Stimulated activated naive CD4-positive, alpha-beta T cell treated with Interleukin-2 at 50 U/mL for 16 hours (primary cell): ENCODE measurements around the gene FAM53A.
"Not testable (repeated sequence)": the region's sequence is repeated elsewhere in the genome, so short reads cannot be mapped to it uniquely, and the experiment has no call there.

Experiments
- DNase-seq: peaks from one replicate; lab custom pipeline; 2025; lab: John Stamatoyannopoulos, UW

FAM53A gene

GRCh38 chr4:1607436-1608195 is 76.5 kb downstream of the FAM53A start:
- DNase-seq: not testable (repeated sequence)

GRCh38 chr4:1604706-1605205 is 79.4 kb downstream of the FAM53A start:
- no peak for DNase-seq

DNA sequence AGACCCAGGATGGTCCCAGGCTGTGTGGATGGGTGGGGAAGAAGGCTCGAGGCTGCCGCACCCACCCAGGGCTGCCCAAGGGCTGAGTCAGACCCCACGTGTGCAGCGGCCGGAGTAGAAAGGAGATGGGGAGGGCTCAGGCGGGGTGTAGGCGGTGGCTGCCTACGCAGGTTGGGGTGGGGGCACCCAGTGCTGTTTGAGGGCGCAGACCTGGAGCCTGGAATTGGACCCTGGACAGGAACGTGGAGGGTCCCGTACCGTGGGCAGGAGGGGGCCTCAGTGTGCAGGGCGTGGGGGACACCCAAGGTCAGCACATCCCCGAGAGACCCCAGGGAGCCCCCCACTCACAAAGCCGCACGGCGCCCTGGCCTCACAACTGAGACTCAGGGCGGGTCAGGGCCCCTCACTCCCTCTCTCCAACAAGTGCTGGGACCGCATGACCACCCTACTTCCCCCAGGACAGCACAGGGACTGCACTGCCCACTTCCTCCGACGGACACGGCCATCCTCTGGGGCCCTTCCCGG is 79.9 kb downstream of the FAM53A start:
- no peak for DNase-seq

DNA sequence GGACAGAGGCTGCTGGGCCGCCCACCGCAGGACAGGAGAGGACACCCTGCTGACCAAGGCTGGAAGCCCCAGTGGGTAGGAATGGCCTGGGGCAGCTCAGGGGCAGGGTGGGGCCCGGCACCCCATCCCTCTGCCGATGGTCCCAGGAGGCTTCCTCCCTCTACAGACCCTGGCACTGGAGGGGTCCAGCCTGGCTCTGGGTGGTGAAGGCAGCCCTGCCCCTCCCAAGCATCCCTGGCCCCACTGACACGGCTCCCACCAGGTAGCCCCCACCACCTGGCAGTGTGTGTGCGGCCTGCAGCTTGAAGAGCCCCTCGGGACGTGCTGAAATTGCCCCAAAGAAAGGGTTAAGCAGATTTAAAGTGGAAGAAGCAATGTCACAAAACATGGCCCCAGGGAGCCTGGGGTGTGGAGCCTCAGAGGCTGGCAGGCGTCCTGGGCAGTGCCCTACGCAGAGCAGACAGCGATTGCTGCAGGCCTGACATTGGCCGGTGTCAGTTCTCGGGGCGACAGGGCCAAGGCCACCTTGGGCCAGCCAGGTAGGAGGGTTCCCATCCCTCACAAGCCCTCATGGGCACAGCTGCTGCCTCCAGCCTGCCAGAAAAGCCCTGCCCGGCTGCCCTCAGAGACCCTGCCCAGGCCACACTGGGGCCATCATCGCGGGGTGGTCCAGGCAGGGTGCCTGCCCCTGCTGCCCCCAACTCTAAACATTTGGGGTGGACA is 80.5 kb downstream of the FAM53A start:
- DNase-seq: no peak

GRCh38 chr4:1602655-1603412 is 81.3 kb downstream of the FAM53A start:
- DNase-seq: no peak

DNA sequence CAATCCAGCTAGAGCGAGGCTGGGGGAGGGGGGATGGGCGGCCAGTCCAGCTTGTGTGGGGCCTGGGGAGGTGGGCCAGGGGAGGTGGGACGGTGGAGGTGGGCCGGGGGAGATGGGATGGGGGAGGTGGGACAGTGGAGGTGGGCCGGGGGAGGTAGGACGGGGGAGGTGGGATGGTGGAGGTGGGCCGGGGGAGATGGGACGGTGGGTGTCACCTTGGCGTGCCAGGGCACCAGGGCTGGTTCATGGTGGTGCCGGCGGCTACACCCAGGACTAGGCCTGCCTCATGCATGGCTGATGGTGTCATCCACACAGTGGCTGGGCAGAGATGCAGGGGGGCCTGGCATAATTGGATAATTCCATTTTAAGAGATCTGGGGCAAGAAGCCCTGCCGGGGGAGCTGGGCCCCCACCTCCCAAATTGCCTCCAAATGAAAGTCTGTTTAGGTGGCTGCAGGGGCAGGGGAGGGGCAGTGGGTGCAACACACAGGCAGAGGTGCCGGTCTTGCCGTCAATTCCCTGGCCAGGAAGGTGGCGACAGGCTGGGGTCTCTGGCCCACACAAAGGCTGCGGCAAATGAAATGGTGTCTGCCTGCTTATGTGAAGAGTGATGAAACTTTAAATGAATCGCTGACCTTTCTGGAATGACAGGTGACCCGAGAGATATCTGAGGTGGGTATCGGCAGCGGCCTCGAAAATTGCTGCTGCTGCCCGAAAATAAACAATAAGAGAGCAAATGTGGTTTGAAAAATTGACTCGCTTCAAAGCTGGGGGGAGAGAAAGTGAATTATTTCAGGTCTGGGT is 82.1 kb downstream of the FAM53A start:
- no peak for DNase-seq

DNA sequence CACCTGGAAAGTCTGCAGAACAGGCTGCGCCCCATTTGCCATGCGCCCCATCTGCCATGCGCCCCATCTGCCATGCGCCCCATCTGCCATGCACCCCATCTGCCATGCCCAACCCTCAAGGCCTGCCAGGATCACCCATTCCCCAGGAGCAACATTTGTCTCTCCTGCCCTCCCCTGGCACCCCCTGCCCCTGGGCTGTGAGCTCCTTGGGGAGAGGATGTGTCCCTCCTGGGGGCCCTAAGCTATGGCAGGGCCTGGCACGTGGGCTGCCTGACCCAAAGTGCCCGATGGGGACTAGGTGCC is 82.6 kb downstream of the FAM53A start:
- no peak for DNase-seq

DNA sequence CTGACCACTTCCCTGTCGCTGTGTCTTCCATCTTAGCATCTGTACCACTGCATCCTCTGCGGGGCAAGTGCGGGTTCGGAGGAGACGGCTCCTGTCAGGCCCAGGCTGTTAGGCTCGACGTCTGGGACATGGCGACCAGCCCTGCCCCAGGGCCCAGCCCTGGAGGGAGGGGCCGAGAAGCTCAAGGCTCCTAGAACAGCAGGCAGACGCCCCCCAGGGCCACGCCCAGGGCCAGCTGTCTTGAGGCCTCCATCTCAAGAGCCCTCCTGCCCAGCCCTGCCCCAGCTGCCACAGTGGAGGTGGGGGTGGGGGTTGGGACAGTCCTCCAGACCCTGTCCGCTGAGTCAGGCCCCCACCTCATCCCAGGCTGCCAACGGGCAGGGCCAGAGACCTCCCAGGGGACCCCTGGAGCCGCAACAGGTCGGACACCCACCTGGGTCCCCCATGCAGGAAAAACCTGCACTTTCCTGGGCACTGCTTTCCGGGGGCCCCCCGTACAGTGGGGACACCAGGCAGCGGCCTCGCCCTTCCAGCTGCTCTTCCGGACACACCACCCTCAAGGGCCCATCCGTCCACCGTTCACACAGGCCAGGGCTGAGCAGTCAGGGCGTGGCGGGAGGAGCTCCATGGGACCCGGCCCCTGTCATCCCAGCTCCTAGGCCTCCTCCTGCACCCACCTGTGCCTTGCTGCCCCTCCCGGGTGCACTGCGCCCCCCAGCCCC is 83.1 kb downstream of the FAM53A start:
- no peak for DNase-seq

DNA sequence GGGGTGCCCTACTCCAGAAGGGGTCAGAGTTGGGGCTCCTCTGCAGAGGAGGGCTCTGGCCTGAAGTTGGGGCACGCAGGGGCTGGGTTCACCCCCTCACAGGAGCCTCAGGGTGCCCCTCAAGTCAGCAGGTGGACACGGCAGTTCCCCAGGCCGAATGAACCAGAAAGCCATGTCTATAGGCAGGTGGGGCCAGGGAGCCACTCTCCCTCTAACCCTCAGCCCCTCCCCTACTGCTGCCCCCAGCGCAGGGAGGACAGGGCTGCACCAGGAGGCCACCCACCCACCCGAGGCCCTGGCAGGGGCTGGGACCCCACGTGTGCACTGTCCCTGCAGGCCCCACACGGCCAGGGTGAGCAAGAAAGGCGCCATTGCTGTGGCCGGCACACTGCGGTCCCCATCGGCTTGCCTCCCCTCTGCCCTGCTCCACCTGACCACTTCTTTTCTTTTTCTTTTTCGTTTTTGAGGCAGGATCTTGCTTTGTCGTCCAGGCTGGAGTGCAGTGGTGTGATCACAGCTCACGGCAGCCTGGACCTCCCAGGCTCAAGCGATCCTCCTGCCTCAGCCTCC is 83.8 kb downstream of the FAM53A start:
- DNase-seq: no peak

DNA sequence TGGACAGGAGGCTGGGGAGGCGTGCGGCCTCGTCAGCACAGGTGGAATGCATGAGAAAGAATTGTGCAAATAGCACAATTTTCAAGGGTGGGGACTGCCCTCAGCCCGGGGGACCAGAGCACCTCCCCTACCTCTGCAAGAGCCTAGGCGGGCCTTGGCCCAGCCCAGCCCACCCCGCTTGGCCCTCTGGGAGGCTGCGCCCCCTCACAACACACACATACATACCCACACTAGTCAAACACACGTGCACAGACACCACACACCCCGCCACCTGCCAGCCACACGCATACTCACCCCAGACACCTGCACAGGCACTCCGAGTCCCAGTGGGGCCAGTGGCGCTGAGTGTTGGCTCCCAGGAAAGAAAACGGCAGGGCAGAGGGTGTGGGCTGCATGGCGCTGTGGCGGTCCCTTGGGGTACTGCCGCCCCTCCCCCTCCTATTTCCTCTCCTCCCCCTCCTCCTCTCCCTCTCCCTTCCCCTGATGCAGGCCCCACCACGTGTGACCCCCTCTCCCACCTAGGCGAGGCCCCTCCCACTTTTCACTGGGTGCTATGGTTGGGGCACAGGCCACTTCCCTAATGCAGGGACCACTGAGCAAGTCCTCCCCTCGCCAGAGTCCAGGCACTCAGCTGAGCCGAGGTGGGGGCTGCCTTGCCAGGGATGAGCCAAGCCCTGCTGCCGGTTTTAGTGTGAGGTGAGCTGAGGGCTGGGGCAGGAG is 84.5 kb downstream of the FAM53A start:
- DNase-seq: no peak

DNA sequence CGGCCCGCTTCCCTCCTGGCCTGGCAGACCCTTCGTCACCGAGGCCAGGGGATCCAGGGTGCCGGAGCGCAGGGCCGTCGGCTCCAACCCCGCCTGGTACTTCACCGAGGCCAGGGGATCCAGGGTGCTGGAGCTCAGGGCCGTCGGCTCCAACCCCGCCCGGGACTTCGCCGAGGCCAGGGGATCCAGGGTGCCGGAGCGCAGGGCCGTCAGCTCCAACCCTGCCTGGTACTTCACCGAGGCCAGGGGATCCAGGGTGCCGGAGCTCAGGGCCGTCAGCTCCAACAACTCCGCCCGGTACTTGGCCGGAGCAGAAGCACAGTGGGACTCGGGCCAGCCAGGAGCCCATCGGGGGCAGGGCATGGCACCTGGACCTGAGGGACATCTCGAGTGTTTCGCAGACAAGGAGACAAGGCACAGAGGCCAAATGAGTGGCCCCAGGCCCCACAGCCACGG is 85.1 kb downstream of the FAM53A start:
- no peak for DNase-seq

DNA sequence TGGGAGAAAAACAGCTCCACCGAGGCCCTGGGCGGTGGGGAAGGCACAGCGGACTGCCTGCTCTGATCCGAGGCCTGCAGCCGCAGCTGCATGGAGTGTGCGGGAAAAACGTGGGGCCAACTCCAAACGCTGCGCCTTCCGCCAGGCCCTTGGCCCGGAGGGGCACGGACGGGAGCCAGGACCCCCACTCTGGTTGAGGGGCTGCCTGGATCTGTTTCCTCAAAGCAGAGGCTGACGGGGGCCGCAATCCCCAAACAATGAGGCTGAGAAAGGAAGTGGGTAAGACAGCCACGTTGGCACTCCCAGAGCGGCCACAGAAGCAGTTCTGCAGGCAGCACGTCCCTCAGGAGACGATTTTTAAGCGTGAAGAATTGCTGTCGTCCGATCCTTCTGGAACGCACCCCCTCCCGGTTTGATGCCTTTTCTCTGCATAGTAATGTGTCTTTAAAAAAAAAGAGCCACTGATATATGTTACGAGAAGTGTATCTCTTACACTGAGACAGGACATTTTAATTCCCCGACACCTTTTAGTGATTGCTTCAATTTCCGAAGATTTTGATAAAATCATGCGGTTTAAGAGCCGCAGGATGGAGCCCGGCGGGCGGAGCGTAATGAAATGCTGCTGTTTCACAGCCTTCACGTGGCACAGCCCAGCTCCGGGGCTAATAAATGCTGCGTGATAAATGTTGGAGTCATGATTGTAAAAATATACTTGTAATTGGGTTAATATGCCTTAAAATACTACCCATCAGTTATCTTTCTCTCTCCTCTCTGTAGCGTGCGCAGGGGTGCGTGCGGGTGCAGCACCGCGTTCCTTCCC is 85.7 kb downstream of the FAM53A start:
- no peak for DNase-seq

DNA sequence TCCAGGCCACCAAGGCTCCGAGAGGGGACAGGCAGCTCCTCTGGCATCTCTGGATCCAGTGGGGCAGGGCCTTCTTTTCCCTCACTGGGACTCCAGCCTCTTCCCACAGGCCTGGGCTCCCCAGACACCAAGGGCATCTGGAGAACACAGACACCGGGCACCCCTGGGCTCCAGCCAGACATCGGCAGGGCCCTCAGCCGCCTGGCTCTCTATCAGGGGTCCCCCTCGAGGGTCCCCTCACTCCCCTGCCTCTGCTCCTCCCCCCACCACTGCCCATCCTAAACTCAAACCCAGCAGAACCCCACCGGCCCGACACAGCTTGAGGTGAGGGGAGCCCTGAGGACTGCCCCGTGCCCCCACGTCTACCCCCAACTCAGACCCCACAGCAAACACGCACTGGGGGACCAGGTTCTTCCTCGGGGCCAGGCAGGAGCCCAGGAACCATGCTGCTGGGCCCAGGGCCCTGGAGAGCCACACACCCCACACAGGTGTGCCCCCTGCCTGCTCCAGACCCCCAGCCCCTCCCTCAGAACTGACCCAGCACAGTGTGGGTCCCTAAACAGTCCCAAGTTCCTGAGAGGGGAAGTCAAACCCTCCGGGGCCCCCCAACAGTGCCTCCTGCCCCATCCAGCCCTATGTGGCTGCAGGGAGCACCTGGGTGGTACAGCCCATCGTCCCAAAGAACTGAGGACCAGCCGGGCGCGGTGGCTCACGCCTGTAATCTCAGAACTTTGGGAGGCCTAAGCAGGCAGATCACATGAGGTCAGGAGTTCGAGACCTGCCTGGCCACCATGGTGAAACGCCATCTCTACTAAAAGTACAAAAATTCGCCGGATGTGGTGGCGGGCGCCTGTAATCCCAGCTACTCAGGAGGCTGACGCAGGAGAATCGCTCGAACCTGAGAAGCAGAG is 86.8 kb downstream of the FAM53A start:
- no peak for DNase-seq

GRCh38 chr4:1596393-1596792 is 87.7 kb downstream of the FAM53A start:
- DNase-seq: no peak

DNA sequence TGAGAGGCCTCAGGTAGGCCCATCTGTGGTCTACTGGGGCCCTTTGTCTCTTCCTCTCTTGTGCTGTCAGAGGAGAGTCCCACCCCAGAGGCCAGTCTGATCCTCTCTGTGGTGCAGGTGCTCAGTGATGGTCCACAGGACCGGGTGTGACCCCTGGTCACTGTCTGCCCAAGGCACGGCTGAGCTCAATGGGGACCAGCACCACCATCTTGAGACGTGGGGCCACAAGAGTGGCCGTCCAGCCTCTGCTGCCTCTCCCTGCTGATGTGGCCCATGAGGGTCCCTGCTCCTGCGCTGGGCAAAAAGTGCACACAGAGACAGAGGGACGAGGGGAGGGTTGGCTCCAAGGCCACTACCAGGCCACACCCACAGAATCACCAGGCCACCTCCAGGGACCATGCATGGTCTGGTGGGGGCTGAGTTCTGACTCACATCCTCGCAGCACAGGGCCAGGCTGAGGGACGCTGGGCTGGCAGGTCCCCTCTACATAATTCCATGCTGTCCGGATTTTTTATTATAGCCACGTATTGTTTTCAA is 88.3 kb downstream of the FAM53A start:
- DNase-seq: no peak

- DNase-seq: no peak
Measured at GRCh38 chr4:1594871-1595788, 89.0 kb downstream of the FAM53A start.

- no peak for DNase-seq
Measured at GRCh38 chr4:1593881-1594345, 90.2 kb downstream of the FAM53A start.
